HG02759 (cell line): ENCODE measurements around the gene NFIX.

Experiments used
- ATAC-seq: cut with Tn5 transposase; IDR thresholded peaks from one replicate; pipeline ENCODE4 v1.9.1; 2021; ENCODE audit warnings: mild to moderate bottlenecking, moderate library complexity; ENCODE audit not compliant: unreplicated experiment

The NFIX gene

DNA sequence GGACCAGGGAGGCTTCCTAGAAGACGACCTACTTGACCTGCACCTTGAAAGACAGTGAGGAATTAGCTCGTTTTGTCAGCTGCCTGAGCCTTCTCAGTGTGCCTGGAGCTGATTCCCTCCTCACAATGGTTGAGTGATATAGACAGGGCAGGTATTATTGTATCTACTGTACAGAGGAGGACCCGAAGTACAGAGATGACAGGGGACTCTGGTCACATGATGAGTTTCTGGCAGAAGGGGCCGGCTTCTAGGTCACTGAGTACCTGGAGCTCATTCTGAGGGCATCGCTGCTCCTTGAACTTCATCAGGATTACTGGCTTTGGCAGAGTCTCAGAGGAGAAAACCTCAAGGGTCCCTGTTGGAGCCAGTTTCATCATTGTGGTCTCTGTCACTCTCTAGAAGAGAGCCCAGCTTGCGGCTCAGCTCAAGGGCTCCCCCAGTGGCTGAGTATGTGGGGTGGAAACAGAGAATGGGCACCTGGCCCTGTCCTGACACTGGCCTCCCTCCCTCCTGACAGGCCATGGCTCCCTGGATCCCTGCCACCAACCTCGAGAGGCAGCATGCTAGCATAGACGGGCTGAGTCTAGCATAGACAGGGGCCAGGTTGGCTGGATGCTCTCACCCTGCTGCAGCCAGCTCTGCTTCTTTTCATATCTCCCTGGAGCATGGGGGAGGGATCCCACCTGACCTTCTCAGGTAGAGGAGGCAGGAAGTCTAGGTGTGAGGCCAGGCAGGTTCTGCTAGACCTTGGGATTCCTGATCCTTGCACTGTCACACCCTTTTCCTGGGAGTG, 38.7 kb downstream of the NFIX start:
- no peak for ATAC-seq

DNA sequence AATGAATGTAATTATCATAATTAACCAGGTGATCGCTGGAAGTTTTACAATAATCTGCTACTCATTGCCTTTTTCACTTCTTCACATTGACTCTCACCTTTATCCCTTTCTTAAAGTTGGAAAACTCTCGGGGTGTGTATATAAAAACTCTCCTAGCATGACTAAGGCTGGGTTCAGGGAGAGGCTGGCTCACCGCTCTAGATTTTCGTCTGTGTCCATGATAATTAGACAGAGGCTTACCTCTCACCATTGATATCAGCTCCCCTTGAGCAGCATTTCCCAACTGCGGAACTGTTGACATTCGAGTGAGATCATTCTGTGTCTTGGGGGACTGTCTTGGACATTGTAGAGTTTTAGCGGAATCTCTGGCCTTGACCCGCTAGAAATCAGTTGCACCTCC, 39.4 kb downstream of the NFIX start:
- no peak for ATAC-seq

GRCh38 chr19:13035820-13036365, 40.6 kb downstream of the NFIX start:
- no peak for ATAC-seq

DNA sequence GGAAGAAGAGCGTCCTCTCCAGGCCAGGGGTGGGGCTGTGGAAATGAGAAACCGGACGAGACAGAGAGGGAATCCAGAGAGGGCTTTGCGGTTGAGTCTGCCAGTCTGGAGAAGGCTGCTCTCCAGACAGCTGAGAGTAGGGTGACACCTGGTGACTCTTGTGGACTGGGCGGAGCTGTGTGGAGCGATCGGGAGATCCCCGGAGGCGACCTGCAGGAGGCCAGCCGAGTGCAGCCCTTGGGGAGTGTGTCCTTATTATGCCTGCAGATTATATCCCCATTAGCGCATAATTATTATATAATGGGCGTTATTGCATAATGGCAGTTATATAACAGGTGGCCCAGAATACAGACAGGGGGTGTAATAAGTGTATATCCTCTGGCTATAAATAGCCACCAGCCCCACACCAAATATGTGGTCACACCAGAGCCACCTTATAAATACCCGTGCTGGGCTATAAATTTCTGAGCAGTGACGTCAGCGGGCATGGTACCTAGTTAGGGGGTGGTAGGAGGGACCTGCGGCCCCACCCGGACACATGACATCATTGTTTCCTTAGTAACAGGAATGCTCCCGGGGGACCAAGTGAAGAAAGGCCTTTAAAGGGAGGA, 41.2 kb downstream of the NFIX start:
- no peak for ATAC-seq

GRCh38 chr19:13037161-13037560, 41.9 kb downstream of the NFIX start:
- ATAC-seq = no peak

GRCh38 chr19:13037731-13038130, 42.5 kb downstream of the NFIX start:
- no peak for ATAC-seq

- no peak for ATAC-seq
Observed at GRCh38 chr19:13038306-13039210, 43.3 kb downstream of the NFIX start.

DNA sequence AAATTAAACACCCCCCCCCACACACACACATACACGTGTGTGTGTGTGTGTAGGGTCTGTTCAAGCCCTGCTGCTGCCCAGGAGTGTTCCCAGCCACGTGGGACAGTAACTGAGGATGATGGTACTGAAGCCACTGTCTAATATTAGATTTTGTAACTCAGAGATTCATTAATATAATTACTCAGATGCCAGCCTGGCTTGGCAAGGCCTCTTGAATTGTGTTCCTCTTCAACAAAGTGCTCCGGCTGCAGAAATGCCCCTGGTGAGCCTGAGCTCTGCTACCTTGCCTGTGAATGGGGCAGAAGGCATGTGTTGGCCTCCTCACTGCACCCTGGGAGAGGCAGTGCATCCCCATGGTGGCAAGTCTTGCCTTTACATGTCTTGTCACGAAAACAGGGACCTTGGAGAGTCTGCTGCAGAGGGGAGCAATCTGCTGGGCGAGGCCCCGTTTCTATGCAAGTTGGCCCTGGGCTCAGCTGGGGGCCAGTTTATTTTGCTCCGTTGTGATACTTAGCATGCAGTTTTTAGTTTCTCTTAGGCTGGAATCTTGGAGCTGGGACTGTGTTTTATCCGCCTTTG, 44.0 kb downstream of the NFIX start:
- ATAC-seq = no peak

GRCh38 chr19:13040232-13040947, 45.1 kb downstream of the NFIX start:
- ATAC-seq = no peak

- no peak for ATAC-seq
Observed at GRCh38 chr19:13040948-13041292, 45.6 kb downstream of the NFIX start.

GRCh38 chr19:13042443-13043130, 47.3 kb downstream of the NFIX start:
- no peak for ATAC-seq

DNA sequence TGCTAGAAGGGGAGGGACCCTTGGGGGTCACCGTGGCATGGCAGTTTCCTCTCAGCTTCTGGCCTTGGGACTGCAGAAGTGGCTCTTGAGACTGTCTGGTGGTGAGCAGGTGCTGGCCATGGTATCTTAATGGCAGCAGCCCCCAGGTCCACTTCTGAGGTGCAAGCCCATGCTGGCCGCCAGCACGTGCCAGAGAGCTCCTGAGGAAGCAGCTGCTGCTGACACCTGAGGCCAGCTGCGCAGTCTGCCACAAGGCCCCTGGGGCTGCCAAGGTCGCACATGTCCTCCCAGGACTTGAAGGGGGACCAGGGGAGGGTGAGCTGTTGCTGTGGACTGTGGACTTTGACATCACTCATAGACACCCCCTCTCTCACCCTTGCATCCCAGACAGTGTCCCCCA, 48.0 kb downstream of the NFIX start:
- ATAC-seq = no peak

- no peak for ATAC-seq
Observed at GRCh38 chr19:13044231-13044836, 49.1 kb downstream of the NFIX start.

DNA sequence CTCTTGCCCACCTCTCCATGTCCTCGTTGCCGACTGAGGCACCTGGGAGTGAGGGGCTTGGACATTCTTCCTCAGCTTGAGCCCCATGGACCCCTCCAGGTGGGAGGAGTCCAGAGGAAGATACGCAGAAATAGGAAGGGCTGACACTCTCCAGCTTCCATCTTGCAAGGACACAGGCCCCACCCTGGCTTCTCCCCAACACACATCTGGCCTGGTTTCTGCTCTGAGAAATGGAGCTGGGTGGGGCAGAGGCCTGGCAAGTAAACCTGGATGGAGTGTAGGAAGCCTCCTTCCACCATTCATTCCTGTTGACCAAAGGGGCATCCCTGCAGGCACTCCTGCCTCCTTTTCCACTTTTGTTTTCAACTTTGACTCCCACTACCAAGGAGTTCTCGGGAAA, 50.5 kb downstream of the NFIX start:
- ATAC-seq = no peak

DNA sequence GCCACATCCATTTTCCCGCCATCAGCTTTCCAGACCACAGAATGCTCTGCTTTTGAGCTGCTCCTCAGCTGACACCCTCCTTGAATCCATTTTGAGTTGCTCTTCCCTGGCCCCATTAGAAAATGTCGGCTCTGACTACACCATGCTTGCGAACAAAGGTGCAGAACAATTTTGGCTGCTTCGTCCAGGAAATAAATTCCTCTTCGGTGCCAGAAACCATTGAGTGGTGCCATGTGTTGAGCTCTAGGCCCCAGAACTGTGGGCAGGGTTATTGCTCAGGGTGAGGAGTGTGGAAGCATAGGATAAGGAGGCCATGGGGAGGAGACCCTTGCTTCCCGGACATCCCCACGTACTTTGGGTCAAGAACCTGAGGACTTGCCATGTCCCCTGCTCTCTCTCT, 52.1 kb downstream of the NFIX start:
- ATAC-seq = no peak

GRCh38 chr19:13050274-13050673, 55.0 kb downstream of the NFIX start:
- no peak for ATAC-seq

DNA sequence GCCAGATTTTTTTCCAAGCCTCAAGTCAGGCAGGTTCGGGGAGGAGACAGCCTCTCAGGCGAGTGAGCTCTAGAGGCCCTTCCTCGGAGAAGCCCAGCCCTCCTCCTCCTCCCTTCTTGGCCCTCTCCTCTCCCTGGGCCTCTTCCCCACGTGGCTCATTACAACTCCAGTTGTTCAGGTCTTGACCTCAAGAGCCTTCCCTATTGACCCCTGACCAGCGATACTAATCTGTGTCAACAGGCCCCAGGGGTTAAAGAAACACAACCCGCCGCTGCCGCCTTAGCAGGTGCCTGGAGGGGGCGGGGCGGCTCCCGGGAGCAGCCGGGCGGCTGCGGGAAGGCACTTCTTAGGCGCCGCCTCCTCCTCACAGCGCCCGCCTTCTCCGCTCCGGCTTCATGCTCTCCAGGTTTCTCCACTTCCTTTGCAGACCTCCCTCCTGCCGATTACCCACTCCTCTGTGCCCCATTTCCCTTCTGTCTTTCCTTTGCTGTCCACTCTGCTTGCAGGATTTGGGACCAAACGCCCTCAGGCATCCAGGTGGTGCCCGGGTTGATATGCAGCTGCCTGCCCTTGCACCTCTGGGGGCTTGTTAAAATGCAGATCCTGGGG, 56.4 kb downstream of the NFIX start:
- no peak for ATAC-seq

DNA sequence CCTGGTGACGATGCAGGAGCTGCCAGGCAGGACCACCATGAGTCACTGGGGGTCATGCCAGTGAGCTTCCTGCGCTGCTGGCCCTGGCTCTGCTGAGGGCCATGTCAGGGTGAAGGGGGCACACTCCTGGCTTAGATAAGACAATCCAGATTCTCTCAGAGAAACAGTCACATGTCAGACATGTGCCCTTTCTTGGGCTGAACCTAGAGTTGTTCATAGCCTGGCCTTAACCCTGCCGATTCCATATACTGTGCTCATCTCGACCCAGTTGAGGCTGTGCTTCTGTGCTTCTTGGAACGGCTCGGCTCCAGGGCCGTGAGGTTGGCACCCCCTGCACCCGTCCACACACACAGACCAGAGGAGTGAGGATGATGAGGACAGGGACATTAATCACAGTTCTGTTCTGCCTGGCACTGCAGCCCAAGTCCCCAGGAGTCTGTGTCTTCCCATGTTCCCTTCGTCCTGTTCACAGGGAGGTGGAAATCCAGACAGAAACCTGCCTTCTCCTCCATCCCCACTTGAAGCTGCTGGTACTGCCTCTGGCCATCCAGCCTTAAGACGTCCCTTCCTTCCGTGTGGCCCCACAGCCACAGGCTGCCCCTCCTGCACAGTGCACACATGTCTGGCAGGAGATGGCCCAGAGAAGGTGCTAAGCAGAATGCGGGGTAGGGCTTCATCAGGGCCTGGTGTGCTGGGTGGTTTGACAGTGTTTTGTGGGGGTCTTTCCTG, 57.3 kb downstream of the NFIX start:
- no peak for ATAC-seq
